Skeletal muscle tissue (tissue), 4 donors: ENCODE results near the gene PTGIS. TPM values are rescaled to one million over a fixed set of nuclear protein-coding genes. Genes with fewer than 3 reads are reported as not detected.
A peak's percentile ranks its signal among the peaks of the same experiment; 100 is the strongest.

ENCODE experiments used
- H3K27ac ChIP-seq: one replicate; pipeline ENCODE4 v1.7.0; 2013; ENCODE audit warnings: mild to moderate bottlenecking, low read depth, low read length, inconsistent platforms
- H3K27me3 ChIP-seq, 3 donors: one replicate each; pipeline ENCODE4 v1.7.0; 2013; ENCODE audit warnings: low read length in 3 of 3; ENCODE audit not compliant: control insufficient read depth in 3 of 3, insufficient read depth in 3 of 3
- H3K36me3 ChIP-seq, 3 donors: one replicate each; pipeline ENCODE4 v1.7.0; 2013; ENCODE audit warnings: low read length in 3 of 3; ENCODE audit not compliant: control insufficient read depth in 3 of 3, insufficient read depth in 3 of 3
- H3K4me1 ChIP-seq, 3 donors: one replicate each; pipeline ENCODE4 v1.7.0; 2013; ENCODE audit warnings: low read length in 3 of 3, mild to moderate bottlenecking in 3 of 3; ENCODE audit not compliant: control insufficient read depth in 3 of 3, insufficient read depth in 3 of 3
- H3K4me3 ChIP-seq, 3 donors: one replicate each; pipeline ENCODE4 v1.7.0; 2013; ENCODE audit warnings: low read length in 3 of 3
- H3K9ac ChIP-seq, 3 donors: one replicate each; pipeline ENCODE4 v1.7.0; 2013; ENCODE audit warnings: low read length in 3 of 3, mild to moderate bottlenecking in 3 of 3, moderate library complexity in 2 of 3, low read depth in 1 of 3
- H3K9me3 ChIP-seq, 3 donors: one replicate each; pipeline ENCODE4 v1.7.0; 2013; ENCODE audit warnings: low read length in 3 of 3; ENCODE audit not compliant: control insufficient read depth in 3 of 3
- total RNA-seq: library from RNA; depleted of rRNA; stranded (reverse); fragments of >200 nt; gene quantifications from one replicate; pipeline ENCODE4 v1.2.3, GENCODE V29; 2014
- donor health status: Osteomylitis.

Gene PTGIS
- total RNA-seq, 1 donor from 2014 or later, result 25.6 TPM

DNA sequence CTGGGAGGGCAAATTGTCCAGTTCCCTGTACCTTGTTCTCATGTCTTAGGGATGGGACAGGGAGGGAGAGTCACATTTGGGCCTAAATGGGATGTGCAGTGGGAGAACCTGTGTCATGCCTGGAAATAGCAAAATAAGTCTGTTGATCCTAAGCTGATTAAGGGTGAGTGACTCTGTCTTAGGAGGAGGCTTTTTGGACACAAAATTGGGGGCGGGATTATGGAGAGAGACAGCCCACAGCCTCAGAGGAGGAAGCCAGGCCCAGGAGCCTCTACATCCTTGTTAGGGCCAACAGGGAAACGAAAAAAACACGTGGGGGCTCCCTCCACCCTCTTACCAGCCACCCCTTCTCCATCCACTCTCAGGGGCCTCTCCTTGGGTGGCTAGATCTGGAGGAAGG lies 87.7 kb downstream of the PTGIS start:
- H3K36me3 ChIP-seq, result peaks cover 0 to 5% (median 3%) of the 10 kb centered on the region in 3 donors
- no peak overlapping the region for H3K27ac ChIP-seq
- peaks cover 13 to 33% (median 15%) of the 10 kb centered on the region in 3 donors for H3K4me1 ChIP-seq
- H3K9ac ChIP-seq, result no peak overlapping the region
- peaks cover 0 to 5% (median 0%) of the 10 kb centered on the region in 3 donors for H3K27me3 ChIP-seq
- H3K9me3 ChIP-seq, result no peaks in the 10 kb centered on the region
- no peak overlapping the region for H3K4me3 ChIP-seq

DNA sequence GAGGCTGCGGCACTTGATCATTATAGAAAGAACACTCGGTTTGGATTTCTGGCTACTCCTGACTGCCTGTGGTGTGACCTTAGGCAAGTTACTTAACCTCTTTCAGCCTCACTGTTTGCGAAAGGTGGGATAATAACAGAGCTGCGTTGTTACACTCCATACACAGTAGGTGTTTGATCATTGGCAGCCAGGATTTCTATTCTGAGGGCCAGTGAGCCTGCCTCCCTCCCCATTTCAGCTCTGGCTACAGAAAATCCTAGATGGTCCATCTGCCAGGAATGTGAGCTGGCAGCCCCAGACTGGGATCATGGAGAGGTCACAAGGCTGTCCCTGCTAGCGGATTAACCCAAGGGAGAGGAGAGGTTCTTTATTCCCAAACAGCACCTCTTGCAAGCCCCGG lies 88.2 kb downstream of the PTGIS start:
- peak overlapping the region in 1 of 3 donors; percentile 20 for H3K9ac ChIP-seq
- peaks cover 0 to 5% (median 3%) of the 10 kb centered on the region in 3 donors for H3K36me3 ChIP-seq
- H3K9me3 ChIP-seq, result no peaks in the 10 kb centered on the region
- peaks cover 13 to 37% (median 20%) of the 10 kb centered on the region in 3 donors for H3K4me1 ChIP-seq
- no peak overlapping the region for H3K27ac ChIP-seq
- no peak overlapping the region for H3K4me3 ChIP-seq
- peaks cover 0 to 5% (median 0%) of the 10 kb centered on the region in 3 donors for H3K27me3 ChIP-seq

GRCh38 chr20:49478754-49479689 lies 88.9 kb downstream of the PTGIS start:
- Histone ChIP-seq H3K9ac (no peak overlapping the region), H3K36me3 (peaks cover 0 to 5% (median 3%) of the 10 kb centered on the region in 3 donors), H3K4me3 (no peak overlapping the region), H3K27me3 (peaks cover 0 to 5% (median 0%) of the 10 kb centered on the region in 3 donors), H3K4me1 (peaks cover 6 to 35% (median 16%) of the 10 kb centered on the region in 3 donors), H3K27ac (no peak overlapping the region), H3K9me3 (no peaks in the 10 kb centered on the region)

DNA sequence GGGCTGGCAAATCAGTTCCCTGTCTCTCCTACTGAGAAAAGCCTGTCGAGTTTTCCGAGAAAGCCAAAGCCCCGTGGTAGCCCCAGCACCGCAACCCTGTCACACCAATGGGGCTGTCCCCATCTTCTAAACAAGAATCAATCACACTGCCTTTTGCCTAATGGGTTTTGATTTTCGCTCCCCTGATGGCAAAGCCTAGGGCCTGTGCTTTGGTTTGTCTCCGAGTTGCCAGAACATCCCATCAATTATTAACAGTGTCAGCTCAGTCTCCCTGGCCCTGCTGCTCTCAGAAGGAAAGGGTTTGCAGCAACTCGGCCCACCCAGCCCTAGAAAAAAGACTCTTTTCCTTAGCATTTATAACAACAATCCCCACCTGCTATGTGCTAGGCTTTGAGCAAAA lies 89.7 kb downstream of the PTGIS start:
- Histone ChIP-seq H3K9ac (no peak overlapping the region), H3K9me3 (no peaks in the 10 kb centered on the region), H3K4me3 (no peak overlapping the region), H3K36me3 (peaks cover 0 to 5% (median 3%) of the 10 kb centered on the region in 3 donors), H3K4me1 (peaks cover 6 to 32% (median 13%) of the 10 kb centered on the region in 3 donors), H3K27me3 (peaks cover 0 to 5% (median 0%) of the 10 kb centered on the region in 3 donors), H3K27ac (no peak overlapping the region)

DNA sequence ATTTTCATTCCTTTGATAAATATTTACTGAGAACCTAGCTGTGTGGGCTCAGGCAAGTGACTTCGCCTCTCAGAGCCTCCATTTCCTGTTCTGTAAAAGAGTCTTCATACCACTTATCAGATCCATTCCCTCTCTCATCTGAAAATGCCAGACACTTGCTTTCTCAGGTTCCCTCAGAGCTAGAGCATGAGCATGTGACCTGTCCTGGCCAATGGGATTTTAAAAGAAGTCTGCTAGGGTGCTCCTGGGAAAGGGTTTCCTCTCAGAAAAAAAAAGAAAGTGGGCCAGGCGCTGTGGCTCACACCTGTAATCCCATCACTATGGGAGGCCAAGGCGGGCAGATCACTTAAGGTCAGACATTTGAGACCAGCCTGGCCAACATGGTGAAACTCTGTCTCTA lies 90.7 kb downstream of the PTGIS start:
- Histone ChIP-seq H3K9me3 (no peaks in the 10 kb centered on the region), H3K27ac (no peak overlapping the region), H3K4me3 (no peak overlapping the region), H3K36me3 (peaks cover 0 to 5% (median 3%) of the 10 kb centered on the region in 3 donors), H3K27me3 (peaks cover 0 to 5% (median 0%) of the 10 kb centered on the region in 3 donors), H3K9ac (no peak overlapping the region), H3K4me1 (peaks cover 6 to 27% (median 13%) of the 10 kb centered on the region in 3 donors)

- Histone ChIP-seq H3K36me3 (peaks cover 0 to 3% (median 0%) of the 10 kb centered on the region in 3 donors), H3K4me1 (peaks cover 6 to 19% (median 13%) of the 10 kb centered on the region in 3 donors), H3K9me3 (no peaks in the 10 kb centered on the region), H3K4me3 (no peak overlapping the region), H3K27me3 (no peaks in the 10 kb centered on the region), H3K9ac (no peak overlapping the region), H3K27ac (no peak overlapping the region)
Measured at GRCh38 chr20:49476016-49476355, 92.0 kb downstream of the PTGIS start.

- no peaks in the 10 kb centered on the region for H3K9me3 ChIP-seq
- H3K36me3 ChIP-seq, result peaks cover 0 to 3% (median 0%) of the 10 kb centered on the region in 3 donors
- peaks cover 6 to 18% (median 13%) of the 10 kb centered on the region in 3 donors for H3K4me1 ChIP-seq
Measured at GRCh38 chr20:49475292-49476015, 92.5 kb downstream of the PTGIS start.

GRCh38 chr20:49471397-49471796 lies 96.5 kb downstream of the PTGIS start:
- no peaks in the 10 kb centered on the region for H3K27me3 ChIP-seq
- no peak overlapping the region for H3K27ac ChIP-seq
- no peak overlapping the region for H3K9ac ChIP-seq
- no peak overlapping the region for H3K4me3 ChIP-seq
- H3K4me1 ChIP-seq, result peaks cover 0 to 8% (median 7%) of the 10 kb centered on the region in 3 donors
- no peaks in the 10 kb centered on the region for H3K9me3 ChIP-seq
- peaks cover 0 to 5% (median 0%) of the 10 kb centered on the region in 3 donors for H3K36me3 ChIP-seq

More at GRCh38 chr20:49475292-49476015, 92.5 kb downstream of the PTGIS start:
- Histone ChIP-seq H3K9ac (no peak overlapping the region), H3K27me3 (no peaks in the 10 kb centered on the region), H3K4me3 (no peak overlapping the region), H3K27ac (no peak overlapping the region)

DNA sequence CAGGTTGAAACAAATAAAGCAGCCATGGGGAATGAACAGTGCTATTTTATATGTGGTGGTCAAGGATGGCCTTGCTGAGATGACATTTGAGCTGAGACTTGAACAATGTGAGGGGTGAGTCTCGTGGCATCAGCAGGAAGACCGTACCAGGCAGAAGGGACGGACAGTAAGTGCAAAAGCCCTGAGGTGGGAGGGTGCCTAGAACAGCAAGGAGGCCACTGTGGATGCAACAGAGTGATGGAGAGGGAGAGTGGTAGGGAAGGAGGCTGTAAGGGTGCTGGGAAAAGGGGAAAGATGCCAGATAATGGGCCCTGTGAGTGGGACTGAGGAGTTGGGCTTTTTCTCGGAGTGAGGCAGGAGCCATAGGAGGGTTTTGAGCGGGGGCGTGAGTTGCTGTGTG lies 97.0 kb downstream of the PTGIS start:
- Histone ChIP-seq H3K9me3 (no peaks in the 10 kb centered on the region), H3K4me1 (peaks cover 0 to 8% (median 7%) of the 10 kb centered on the region in 3 donors), H3K27ac (no peak overlapping the region), H3K4me3 (no peak overlapping the region), H3K9ac (no peak overlapping the region), H3K27me3 (no peaks in the 10 kb centered on the region), H3K36me3 (peaks cover 0 to 5% (median 0%) of the 10 kb centered on the region in 3 donors)
